DOHH2 (cell line): Measurements from ENCODE around the gene TNFSF9.
"Not testable (repeated sequence)": the region's sequence is repeated elsewhere in the genome, so short reads cannot be mapped to it uniquely, and the experiment has no call there.

Source experiments
- H3F3A ChIP-seq: fragments of 200-600 bp; sonication (generic), shearing (Covaris generic); 2 replicates; pipeline ENCODE4 v1.6.0; 2016; ENCODE audit warnings: antibody characterized with exemption, mild to moderate bottlenecking; ENCODE audit not compliant: control insufficient read depth, insufficient read depth
- H3K27ac ChIP-seq: fragments of 200-600 bp; sonication (generic); 2 replicates; pipeline ENCODE4 v1.5.1; 2014; ENCODE audit warnings: low read depth, mild to moderate bottlenecking, low read length, moderate library complexity
- H3K27me3 ChIP-seq: fragments of 200-600 bp; sonication (generic); 2 replicates; pipeline ENCODE4 v1.6.1; 2014; ENCODE audit warnings: mild to moderate bottlenecking, low read length, mixed read lengths; ENCODE audit not compliant: control insufficient read depth
- H3K36me3 ChIP-seq: fragments of 200-600 bp; sonication (generic); 2 replicates; pipeline ENCODE4 v1.6.1; 2014; ENCODE audit warnings: mild to moderate bottlenecking, low read length, moderate library complexity, mixed read lengths; ENCODE audit not compliant: control insufficient read depth
- H3K4me1 ChIP-seq: fragments of 200-600 bp; sonication (generic); 2 replicates; pipeline ENCODE4 v1.6.1; 2014; ENCODE audit warnings: mild to moderate bottlenecking, low read length, mixed read lengths; ENCODE audit not compliant: control insufficient read depth
- H3K4me2 ChIP-seq: fragments of 200-600 bp; sonication (generic); 2 replicates; pipeline ENCODE4 v1.6.0; 2014; ENCODE audit warnings: mild to moderate bottlenecking, low read length, moderate library complexity
- H3K4me3 ChIP-seq: fragments of 200-600 bp; sonication (generic); 2 replicates; pipeline ENCODE4 v1.5.1; 2014; ENCODE audit warnings: mild to moderate bottlenecking, low read length, mixed read lengths
- H3K79me2 ChIP-seq: fragments of 200-600 bp; sonication (generic); 2 replicates; pipeline ENCODE4 v1.6.1; 2014; ENCODE audit warnings: mild to moderate bottlenecking, low read length, mixed read lengths; ENCODE audit not compliant: control insufficient read depth
- H3K9me2 ChIP-seq: fragments of 200-600 bp; sonication (generic); replicated peaks from 2 replicates; pipeline ENCODE4 v1.6.1; 2014; ENCODE audit warnings: mild to moderate bottlenecking, low read length, mixed read lengths; ENCODE audit not compliant: control insufficient read depth
- H3K9me3 ChIP-seq: fragments of 200-600 bp; sonication (generic); 2 replicates; pipeline ENCODE4 v1.6.1; 2014; ENCODE audit warnings: antibody characterized with exemption, low read length, mixed read lengths; ENCODE audit not compliant: control insufficient read depth, insufficient read depth
- H4K20me1 ChIP-seq: fragments of 200-600 bp; sonication (generic); 2 replicates; pipeline ENCODE4 v1.6.0; 2014; ENCODE audit warnings: low read depth, mild to moderate bottlenecking, antibody characterized with exemption, low read length, moderate library complexity; ENCODE audit not compliant: control insufficient read depth, insufficient read depth
- EZH2phosphoT487 ChIP-seq: fragments of 200-600 bp; sonication (generic); IDR thresholded peaks from 2 replicates; pipeline ENCODE4 v1.6.1; 2017; ENCODE audit warnings: borderline replicate concordance, mild to moderate bottlenecking, antibody characterized with exemption, low read length, moderate library complexity, mixed read lengths
- TF ChIP-seq, protein P1 (sequence below): fragments of 200-600 bp; sonication (generic); IDR thresholded peaks from one replicate; pipeline ENCODE4 v1.5.1; 2014; ENCODE audit warnings: antibody characterized with exemption, mild to moderate bottlenecking, low read depth, low read length; ENCODE audit not compliant: poor library complexity, severe bottlenecking

The TNFSF9 gene

GRCh38 chr19:6543866-6544347 is 13.1 kb downstream of the TNFSF9 start:
- no peak overlapping the region for H3K4me3 ChIP-seq
- no peak overlapping the region for H3K27ac ChIP-seq
- H3F3A ChIP-seq, result no peaks in the 10 kb centered on the region; the same call in 1 of the 2 replicates
- no peaks in the 10 kb centered on the region for H4K20me1 ChIP-seq
- peaks cover 8% of the 10 kb centered on the region for H3K36me3 ChIP-seq
- no peaks in the 10 kb centered on the region for H3K9me2 ChIP-seq
- no peak for TF ChIP-seq EZH2phosphoT487
- TF ChIP-seq, protein P1, sequence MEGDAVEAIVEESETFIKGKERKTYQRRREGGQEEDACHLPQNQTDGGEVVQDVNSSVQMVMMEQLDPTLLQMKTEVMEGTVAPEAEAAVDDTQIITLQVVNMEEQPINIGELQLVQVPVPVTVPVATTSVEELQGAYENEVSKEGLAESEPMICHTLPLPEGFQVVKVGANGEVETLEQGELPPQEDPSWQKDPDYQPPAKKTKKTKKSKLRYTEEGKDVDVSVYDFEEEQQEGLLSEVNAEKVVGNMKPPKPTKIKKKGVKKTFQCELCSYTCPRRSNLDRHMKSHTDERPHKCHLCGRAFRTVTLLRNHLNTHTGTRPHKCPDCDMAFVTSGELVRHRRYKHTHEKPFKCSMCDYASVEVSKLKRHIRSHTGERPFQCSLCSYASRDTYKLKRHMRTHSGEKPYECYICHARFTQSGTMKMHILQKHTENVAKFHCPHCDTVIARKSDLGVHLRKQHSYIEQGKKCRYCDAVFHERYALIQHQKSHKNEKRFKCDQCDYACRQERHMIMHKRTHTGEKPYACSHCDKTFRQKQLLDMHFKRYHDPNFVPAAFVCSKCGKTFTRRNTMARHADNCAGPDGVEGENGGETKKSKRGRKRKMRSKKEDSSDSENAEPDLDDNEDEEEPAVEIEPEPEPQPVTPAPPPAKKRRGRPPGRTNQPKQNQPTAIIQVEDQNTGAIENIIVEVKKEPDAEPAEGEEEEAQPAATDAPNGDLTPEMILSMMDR, result no peak
- H3K9me3 ChIP-seq, result peaks cover 15% of the 10 kb centered on the region; the same call in 1 of the 2 replicates
- no peak overlapping the region for H3K4me2 ChIP-seq
- peaks cover 31% of the 10 kb centered on the region for H3K4me1 ChIP-seq
- H3K79me2 ChIP-seq, result no peaks in the 10 kb centered on the region
- no peaks in the 10 kb centered on the region for H3K27me3 ChIP-seq

DNA sequence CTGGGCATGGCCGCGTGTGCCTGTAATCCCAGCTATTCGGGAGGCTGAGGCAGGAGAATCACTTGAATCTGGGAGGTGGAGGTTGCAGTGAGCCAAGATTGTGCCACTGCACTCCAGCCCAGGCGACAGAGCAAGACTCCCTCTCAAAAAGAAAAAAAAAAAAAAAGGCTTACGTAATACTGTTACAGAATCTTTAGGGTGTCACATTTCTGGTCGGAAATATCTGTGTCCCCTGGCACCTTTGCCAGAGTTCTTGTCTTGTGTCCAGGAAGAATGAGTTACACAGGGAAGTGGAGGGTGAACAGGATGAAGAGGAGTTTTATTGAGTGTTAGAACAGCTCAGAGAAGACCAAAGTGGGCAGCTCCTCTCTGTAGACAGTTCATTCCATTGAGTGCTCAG is 19.9 kb downstream of the TNFSF9 start:
- not testable (repeated sequence) for H3K27ac ChIP-seq, H3K79me2 ChIP-seq, H4K20me1 ChIP-seq, H3K36me3 ChIP-seq, H3F3A ChIP-seq, H3K9me2 ChIP-seq, H3K4me2 ChIP-seq, H3K27me3 ChIP-seq, H3K4me3 ChIP-seq
- peaks cover 34% of the 10 kb centered on the region for H3K4me1 ChIP-seq
- H3K9me3 ChIP-seq, result peaks cover 25% of the 10 kb centered on the region; the same call in 1 of the 2 replicates

DNA sequence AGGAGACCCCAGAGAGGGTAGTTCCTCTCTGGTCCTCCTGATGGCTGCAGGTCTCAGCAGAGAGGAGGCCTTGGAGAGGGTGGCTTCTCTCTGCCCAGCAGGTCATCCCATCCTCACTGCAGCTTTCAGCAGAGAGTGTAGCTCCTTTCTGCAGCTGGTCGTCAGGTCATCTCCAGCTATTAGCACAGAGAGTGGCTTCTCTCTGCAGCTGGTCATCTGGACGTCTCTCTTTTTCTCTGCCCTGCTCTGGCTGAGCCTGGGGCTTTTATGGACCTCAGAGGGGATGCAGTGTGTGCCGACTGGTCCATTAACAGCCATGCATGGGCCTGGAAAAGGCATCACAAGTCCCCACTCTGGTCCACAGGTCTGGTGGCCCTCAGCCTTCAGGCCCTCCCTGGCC is 20.3 kb downstream of the TNFSF9 start:
- H3K36me3 ChIP-seq, result no peaks in the 10 kb centered on the region
- 0 out of 2 replicates have a peak, but pooled peaks cover 2% of the 10 kb centered on the region for H3F3A ChIP-seq
- H3K79me2 ChIP-seq, result no peaks in the 10 kb centered on the region
- no peak overlapping the region for H3K4me2 ChIP-seq
- no peak for TF ChIP-seq EZH2phosphoT487
- TF ChIP-seq, protein P1, result no peak
- H3K9me3 ChIP-seq, result peaks cover 24% of the 10 kb centered on the region; the same call in 1 of the 2 replicates
- H3K4me1 ChIP-seq, result peaks cover 34% of the 10 kb centered on the region
- H3K27ac ChIP-seq, result no peak overlapping the region
- no peaks in the 10 kb centered on the region for H3K27me3 ChIP-seq
- H4K20me1 ChIP-seq, result no peaks in the 10 kb centered on the region
- no peak overlapping the region for H3K4me3 ChIP-seq
- no peaks in the 10 kb centered on the region for H3K9me2 ChIP-seq

- Histone ChIP-seq H3K9me2 (no peaks in the 10 kb centered on the region), H3K27ac (no peak overlapping the region)
Observed at GRCh38 chr19:6551607-6552450, 21.0 kb downstream of the TNFSF9 start.

More at GRCh38 chr19:6551607-6552450, 21.0 kb downstream of the TNFSF9 start:
- peak overlapping the region; percentile 71 for H3K4me2 ChIP-seq
- no peaks in the 10 kb centered on the region for H3K27me3 ChIP-seq
- TF ChIP-seq EZH2phosphoT487, result no peak
- TF ChIP-seq, protein P1, result peak; percentile 68
- no peaks in the 10 kb centered on the region for H3K79me2 ChIP-seq
- no peaks in the 10 kb centered on the region for H4K20me1 ChIP-seq
- H3F3A ChIP-seq, result 0 out of 2 replicates have a peak, but pooled peaks cover 2% of the 10 kb centered on the region
- peaks cover 19% of the 10 kb centered on the region; the same call in 1 of the 2 replicates for H3K9me3 ChIP-seq
- no peaks in the 10 kb centered on the region for H3K36me3 ChIP-seq
- H3K4me1 ChIP-seq, result peaks cover 34% of the 10 kb centered on the region
- peak overlapping the region; percentile 33; the same call in 1 of the 2 replicates for H3K4me3 ChIP-seq
